ENCODE results near the gene PTH2R.

PTH2R gene, protein sequence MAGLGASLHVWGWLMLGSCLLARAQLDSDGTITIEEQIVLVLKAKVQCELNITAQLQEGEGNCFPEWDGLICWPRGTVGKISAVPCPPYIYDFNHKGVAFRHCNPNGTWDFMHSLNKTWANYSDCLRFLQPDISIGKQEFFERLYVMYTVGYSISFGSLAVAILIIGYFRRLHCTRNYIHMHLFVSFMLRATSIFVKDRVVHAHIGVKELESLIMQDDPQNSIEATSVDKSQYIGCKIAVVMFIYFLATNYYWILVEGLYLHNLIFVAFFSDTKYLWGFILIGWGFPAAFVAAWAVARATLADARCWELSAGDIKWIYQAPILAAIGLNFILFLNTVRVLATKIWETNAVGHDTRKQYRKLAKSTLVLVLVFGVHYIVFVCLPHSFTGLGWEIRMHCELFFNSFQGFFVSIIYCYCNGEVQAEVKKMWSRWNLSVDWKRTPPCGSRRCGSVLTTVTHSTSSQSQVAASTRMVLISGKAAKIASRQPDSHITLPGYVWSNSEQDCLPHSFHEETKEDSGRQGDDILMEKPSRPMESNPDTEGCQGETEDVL

DNA sequence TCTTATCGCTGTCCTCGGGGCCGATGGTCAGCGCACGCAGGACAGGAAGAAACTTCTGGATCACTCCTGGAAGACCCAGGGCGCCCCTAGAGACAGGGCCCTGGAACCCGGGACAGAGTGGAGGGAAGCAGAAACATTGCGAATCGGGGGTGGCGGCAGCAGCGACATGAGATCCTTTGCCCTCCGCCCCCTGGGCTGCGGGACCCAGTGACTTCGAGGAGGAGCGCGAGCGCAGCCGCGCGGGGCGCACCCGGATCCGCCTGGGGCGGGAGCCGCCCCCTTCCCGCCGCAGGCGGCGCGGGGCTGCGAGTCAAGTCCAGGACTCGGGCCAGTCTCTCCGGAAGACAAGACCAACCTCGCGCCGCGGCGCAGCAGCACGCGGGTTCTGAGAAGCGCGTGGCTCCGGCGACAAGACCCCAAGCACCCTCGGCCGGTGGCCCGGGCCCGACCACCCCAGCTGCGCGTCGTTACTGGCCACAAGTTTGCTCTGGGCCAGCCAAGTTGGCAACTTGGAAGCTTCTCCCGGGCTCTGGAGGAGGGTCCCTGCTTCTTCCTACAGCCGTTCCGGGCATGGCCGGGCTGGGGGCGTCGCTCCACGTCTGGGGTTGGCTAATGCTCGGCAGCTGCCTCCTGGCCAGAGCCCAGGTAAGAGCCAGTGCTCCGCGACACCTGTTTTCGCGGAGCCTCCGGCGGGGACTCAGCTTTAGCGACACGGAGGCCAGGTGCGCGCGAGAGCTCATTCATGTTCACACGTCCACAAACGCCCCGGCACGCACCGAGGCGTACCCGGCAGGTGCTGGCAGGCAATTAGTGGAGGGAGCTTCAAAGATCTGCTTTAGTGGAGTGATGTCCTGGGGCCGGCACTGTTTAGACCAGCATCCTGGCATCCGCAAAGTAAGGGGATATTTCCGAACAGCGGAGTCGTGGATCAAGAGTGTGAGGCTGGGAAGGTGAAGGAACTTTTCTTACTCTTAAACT, at the start of gene PTH2R:
Gene PTH2R (plus strand): TSS at position 319 of the 978 bp plus-strand sequence. CDS start 252 bp downstream, at position 571.
- ATAC-seq = peak; percentile 84

DNA sequence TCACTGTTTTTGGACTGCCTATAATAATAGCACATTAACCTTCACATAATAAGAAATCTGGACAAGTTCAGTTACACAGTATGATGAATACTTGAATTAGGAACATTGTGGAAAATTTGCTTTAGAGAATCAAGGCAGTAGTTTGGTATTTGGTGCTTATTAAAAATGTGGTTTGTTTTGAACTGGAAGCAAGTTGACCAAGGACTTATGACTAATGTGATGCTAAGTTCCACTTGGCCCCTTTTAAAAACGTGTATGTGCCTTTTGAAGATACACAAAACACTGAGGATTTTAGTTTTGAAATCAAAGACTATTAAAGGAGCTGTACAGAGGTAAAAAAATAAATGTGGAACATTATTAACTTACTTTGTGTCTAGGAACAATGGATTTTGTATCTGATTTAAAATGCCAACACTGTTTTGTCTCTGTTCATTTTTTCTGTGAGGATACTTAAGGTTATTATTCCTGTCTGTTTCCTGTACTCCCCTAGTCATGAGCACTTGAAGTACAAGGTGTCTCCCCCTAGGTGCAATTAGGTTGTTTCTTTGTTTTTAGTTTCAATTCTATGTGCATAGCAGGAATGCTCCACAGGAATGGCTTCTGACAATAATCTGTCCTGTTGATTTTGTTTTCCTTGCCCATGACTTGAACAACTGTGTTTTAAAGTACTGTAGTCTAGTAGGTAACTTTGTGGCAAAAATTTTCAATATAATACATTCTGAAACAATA, 49.6 kb upstream of the PTH2R start:
- TF ChIP-seq OSR1 (CRISPR knock-in tag; IDR thresholded peaks at IDR 0.05) = no peak
- no peak for TF ChIP-seq ZFP3 (CRISPR knock-in tag; IDR thresholded peaks at IDR 0.05)
- TF ChIP-seq ZFP30 (CRISPR knock-in tag; IDR thresholded peaks at IDR 0.05) = no peak
- no peak for TF ChIP-seq ZC3H10 (CRISPR knock-in tag; IDR thresholded peaks at IDR 0.05)
- TF ChIP-seq ISL1 (CRISPR knock-in tag; IDR thresholded peaks at IDR 0.05) = no peak
- TF ChIP-seq, protein P1, sequence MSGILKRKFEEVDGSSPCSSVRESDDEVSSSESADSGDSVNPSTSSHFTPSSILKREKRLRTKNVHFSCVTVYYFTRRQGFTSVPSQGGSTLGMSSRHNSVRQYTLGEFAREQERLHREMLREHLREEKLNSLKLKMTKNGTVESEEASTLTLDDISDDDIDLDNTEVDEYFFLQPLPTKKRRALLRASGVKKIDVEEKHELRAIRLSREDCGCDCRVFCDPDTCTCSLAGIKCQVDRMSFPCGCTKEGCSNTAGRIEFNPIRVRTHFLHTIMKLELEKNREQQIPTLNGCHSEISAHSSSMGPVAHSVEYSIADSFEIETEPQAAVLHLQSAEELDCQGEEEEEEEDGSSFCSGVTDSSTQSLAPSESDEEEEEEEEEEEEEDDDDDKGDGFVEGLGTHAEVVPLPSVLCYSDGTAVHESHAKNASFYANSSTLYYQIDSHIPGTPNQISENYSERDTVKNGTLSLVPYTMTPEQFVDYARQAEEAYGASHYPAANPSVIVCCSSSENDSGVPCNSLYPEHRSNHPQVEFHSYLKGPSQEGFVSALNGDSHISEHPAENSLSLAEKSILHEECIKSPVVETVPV (CRISPR knock-in tag; IDR thresholded peaks at IDR 0.05) = no peak
- no peak for TF ChIP-seq RARB (CRISPR knock-in tag; IDR thresholded peaks at IDR 0.05)
- no peak for TF ChIP-seq ZNF565 (CRISPR knock-in tag; conservative IDR thresholded peaks at IDR 0.05; ENCODE audit: low read depth)
- TF ChIP-seq GLIS3 (CRISPR knock-in tag; IDR thresholded peaks at IDR 0.05) = no peak
- TF ChIP-seq, protein P2, sequence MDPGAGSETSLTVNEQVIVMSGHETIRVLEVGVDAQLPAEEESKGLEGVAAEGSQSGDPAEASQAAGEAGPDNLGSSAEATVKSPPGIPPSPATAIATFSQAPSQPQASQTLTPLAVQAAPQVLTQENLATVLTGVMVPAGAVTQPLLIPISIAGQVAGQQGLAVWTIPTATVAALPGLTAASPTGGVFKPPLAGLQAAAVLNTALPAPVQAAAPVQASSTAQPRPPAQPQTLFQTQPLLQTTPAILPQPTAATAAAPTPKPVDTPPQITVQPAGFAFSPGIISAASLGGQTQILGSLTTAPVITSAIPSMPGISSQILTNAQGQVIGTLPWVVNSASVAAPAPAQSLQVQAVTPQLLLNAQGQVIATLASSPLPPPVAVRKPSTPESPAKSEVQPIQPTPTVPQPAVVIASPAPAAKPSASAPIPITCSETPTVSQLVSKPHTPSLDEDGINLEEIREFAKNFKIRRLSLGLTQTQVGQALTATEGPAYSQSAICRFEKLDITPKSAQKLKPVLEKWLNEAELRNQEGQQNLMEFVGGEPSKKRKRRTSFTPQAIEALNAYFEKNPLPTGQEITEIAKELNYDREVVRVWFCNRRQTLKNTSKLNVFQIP (CRISPR knock-in tag; IDR thresholded peaks at IDR 0.05; ENCODE audit: borderline replicate concordance, low read depth) = no peak
- TF ChIP-seq, protein P3, sequence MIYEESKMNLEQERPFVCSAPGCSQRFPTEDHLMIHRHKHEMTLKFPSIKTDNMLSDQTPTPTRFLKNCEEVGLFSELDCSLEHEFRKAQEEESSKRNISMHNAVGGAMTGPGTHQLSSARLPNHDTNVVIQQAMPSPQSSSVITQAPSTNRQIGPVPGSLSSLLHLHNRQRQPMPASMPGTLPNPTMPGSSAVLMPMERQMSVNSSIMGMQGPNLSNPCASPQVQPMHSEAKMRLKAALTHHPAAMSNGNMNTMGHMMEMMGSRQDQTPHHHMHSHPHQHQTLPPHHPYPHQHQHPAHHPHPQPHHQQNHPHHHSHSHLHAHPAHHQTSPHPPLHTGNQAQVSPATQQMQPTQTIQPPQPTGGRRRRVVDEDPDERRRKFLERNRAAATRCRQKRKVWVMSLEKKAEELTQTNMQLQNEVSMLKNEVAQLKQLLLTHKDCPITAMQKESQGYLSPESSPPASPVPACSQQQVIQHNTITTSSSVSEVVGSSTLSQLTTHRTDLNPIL (CRISPR knock-in tag; IDR thresholded peaks at IDR 0.05; ENCODE audit: low read depth) = no peak
- TF ChIP-seq TCF4 (CRISPR knock-in tag; IDR thresholded peaks at IDR 0.05; ENCODE audit: borderline replicate concordance) = no peak
- TF ChIP-seq, protein P4, sequence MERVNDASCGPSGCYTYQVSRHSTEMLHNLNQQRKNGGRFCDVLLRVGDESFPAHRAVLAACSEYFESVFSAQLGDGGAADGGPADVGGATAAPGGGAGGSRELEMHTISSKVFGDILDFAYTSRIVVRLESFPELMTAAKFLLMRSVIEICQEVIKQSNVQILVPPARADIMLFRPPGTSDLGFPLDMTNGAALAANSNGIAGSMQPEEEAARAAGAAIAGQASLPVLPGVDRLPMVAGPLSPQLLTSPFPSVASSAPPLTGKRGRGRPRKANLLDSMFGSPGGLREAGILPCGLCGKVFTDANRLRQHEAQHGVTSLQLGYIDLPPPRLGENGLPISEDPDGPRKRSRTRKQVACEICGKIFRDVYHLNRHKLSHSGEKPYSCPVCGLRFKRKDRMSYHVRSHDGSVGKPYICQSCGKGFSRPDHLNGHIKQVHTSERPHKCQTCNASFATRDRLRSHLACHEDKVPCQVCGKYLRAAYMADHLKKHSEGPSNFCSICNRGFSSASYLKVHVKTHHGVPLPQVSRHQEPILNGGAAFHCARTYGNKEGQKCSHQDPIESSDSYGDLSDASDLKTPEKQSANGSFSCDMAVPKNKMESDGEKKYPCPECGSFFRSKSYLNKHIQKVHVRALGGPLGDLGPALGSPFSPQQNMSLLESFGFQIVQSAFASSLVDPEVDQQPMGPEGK (CRISPR knock-in tag; IDR thresholded peaks at IDR 0.05; ENCODE audit: borderline replicate concordance) = no peak
- TF ChIP-seq BACH2 (CRISPR knock-in tag; IDR thresholded peaks at IDR 0.05; ENCODE audit: borderline replicate concordance) = no peak
- no peak for TF ChIP-seq ARNTL (CRISPR knock-in tag; IDR thresholded peaks at IDR 0.05; ENCODE audit: borderline replicate concordance, low read depth)
- TF ChIP-seq ZNF8 (CRISPR knock-in tag; IDR thresholded peaks at IDR 0.05) = no peak
- no peak for ATAC-seq

More for the DNA sequence above, at the start of gene PTH2R:
- no peak for TF ChIP-seq ARNTL (CRISPR knock-in tag; IDR thresholded peaks at IDR 0.05; ENCODE audit: borderline replicate concordance, low read depth)
- no peak for TF ChIP-seq ESRRG (CRISPR knock-in tag; IDR thresholded peaks at IDR 0.05)
- TF ChIP-seq ISL1 (CRISPR knock-in tag; IDR thresholded peaks at IDR 0.05) = no peak
- TF ChIP-seq SNAI2 (CRISPR knock-in tag; IDR thresholded peaks at IDR 0.05) = no peak
- TF ChIP-seq GLIS3 (CRISPR knock-in tag; IDR thresholded peaks at IDR 0.05) = no peak
- TF ChIP-seq ZNF565 (CRISPR knock-in tag; conservative IDR thresholded peaks at IDR 0.05; ENCODE audit: low read depth) = no peak
- no peak for TF ChIP-seq RARB (CRISPR knock-in tag; IDR thresholded peaks at IDR 0.05)
- TF ChIP-seq TOX (CRISPR knock-in tag; IDR thresholded peaks at IDR 0.05; ENCODE audit: borderline replicate concordance) = no peak
- TF ChIP-seq, protein P2 (CRISPR knock-in tag; IDR thresholded peaks at IDR 0.05; ENCODE audit: borderline replicate concordance, low read depth) = no peak
- no peak for TF ChIP-seq ZNF70 (CRISPR knock-in tag; IDR thresholded peaks at IDR 0.05)
- TF ChIP-seq, protein P1 (CRISPR knock-in tag; IDR thresholded peaks at IDR 0.05) = no peak
- TF ChIP-seq, protein P3 (CRISPR knock-in tag; IDR thresholded peaks at IDR 0.05; ENCODE audit: low read depth) = no peak
- TF ChIP-seq ZNF8 (CRISPR knock-in tag; IDR thresholded peaks at IDR 0.05) = no peak
- TF ChIP-seq ZC3H10 (CRISPR knock-in tag; IDR thresholded peaks at IDR 0.05) = no peak
